ENCODE measurements around the gene CCL18. TPM values are rescaled to one million over a fixed set of nuclear protein-coding genes. Genes with fewer than 3 reads are reported as not detected.

The CCL18 gene
- total and polyA plus RNA-seq, 2 donors (not counting 1 experiment from before 2014, with no cell fraction given): not detected

DNA sequence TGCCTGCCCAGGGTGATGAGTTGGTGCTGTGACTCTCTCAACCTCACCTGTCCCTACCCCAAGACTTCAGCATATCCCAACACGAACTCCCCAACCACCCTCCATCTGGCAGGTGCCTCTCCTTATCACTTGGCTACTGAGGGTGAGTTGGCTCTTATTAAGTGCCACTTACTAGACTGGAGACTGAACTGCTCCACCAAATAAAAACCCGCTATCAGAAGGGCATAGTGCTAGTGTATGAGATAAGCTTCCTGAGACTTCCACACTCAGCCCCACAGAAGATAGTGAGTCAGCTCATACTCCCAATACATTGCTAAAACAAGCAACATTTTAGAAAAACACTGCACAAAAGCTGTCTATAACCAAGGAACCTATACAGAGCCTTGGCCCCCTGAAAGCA lies 16.0 kb upstream of the CCL18 start:
- DNase-seq (no peak), ATAC-seq (ENCODE audit: low read depth) (no peak)
- H2AFZ ChIP-seq (ENCODE audit: insufficient read depth, low read depth, low read length, poor library complexity, severe bottlenecking): no peak overlapping the region
- H3K27ac Mint-ChIP-seq: no peak overlapping the region
- peaks cover 15% of the 10 kb centered on the region for H3K9me3 Mint-ChIP-seq (ENCODE audit: insufficient read depth)
- intact Hi-C loops (cut with micrococcal nuclease): no loop called here
- no peaks in the 10 kb centered on the region for H3K4me1 ChIP-seq (ENCODE audit: control insufficient read depth in 2 of 2, insufficient read depth in 2 of 2, low read length in 2 of 2)
- H3K27me3 ChIP-seq (replicated peaks in 1 of 4; ENCODE audit: control extremely low read depth in 1 of 4, control insufficient read depth in 3 of 4, insufficient read depth in 4 of 4, low read length in 3 of 4): peaks cover 0 to 9% (median 6%) of the 10 kb centered on the region in 4 experiments
- H3K9ac ChIP-seq (ENCODE audit: low read length): no peak overlapping the region
- WGBS (ENCODE audit: insufficient coverage): no CpG with 5 or more reads among the region's 2 CpGs
- CTCF ChIA-PET: interaction anchor here (1.5 to 1.7 kb wide), 2 partner anchors 24 to 100 kb away, joined by 4 to 5 read pairs; no protein-coding TSS in a partner anchor
- peaks cover 5 to 27% (median 21%) of the 10 kb centered on the region in 3 donors for H3K9me3 ChIP-seq (ENCODE audit: control extremely low read depth in 1 of 3, control insufficient read depth in 2 of 3, insufficient read depth in 1 of 3, low read length in 2 of 3)
- H3K4me3 ChIP-seq (ENCODE audit: control extremely low read depth in 1 of 5, extremely low read depth in 1 of 5, insufficient read depth in 1 of 5, low read depth in 2 of 5, low read length in 4 of 5): no peak overlapping the region
- POLR2A ChIA-PET: no interaction called here
- no peak overlapping the region for H3K4me2 ChIP-seq (replicated peaks; ENCODE audit: low read depth, low read length, poor library complexity, severe bottlenecking)
- H4K20me1 ChIP-seq (ENCODE audit: control insufficient read depth, insufficient read depth, low read length, poor library complexity, severe bottlenecking): no peaks in the 10 kb centered on the region
- TF ChIP-seq, protein P1, sequence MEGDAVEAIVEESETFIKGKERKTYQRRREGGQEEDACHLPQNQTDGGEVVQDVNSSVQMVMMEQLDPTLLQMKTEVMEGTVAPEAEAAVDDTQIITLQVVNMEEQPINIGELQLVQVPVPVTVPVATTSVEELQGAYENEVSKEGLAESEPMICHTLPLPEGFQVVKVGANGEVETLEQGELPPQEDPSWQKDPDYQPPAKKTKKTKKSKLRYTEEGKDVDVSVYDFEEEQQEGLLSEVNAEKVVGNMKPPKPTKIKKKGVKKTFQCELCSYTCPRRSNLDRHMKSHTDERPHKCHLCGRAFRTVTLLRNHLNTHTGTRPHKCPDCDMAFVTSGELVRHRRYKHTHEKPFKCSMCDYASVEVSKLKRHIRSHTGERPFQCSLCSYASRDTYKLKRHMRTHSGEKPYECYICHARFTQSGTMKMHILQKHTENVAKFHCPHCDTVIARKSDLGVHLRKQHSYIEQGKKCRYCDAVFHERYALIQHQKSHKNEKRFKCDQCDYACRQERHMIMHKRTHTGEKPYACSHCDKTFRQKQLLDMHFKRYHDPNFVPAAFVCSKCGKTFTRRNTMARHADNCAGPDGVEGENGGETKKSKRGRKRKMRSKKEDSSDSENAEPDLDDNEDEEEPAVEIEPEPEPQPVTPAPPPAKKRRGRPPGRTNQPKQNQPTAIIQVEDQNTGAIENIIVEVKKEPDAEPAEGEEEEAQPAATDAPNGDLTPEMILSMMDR (IDR thresholded peaks at IDR 0.05): no peak
- TF ChIP-seq EZH2 (IDR thresholded peaks at IDR 0.05; ENCODE audit: borderline replicate concordance, insufficient read depth, low read depth, low read length, poor library complexity, severe bottlenecking): no peak
- H3K27ac ChIP-seq (ENCODE audit: low read length in 2 of 2): no peak overlapping the region
- H3K79me2 ChIP-seq (ENCODE audit: control insufficient read depth, insufficient read depth, low read length): no peaks in the 10 kb centered on the region
- H3K4me1 Mint-ChIP-seq: no peaks in the 10 kb centered on the region
- H3K27me3 Mint-ChIP-seq: peaks cover 38% of the 10 kb centered on the region
- H3K4me3 Mint-ChIP-seq: no peak overlapping the region
- H3K36me3 ChIP-seq (replicated peaks in 1 of 2; ENCODE audit: control extremely low read depth in 1 of 2, control insufficient read depth in 1 of 2, extremely low read depth in 1 of 2, insufficient read depth in 2 of 2, low read length in 1 of 2): no peaks in the 10 kb centered on the region

DNA sequence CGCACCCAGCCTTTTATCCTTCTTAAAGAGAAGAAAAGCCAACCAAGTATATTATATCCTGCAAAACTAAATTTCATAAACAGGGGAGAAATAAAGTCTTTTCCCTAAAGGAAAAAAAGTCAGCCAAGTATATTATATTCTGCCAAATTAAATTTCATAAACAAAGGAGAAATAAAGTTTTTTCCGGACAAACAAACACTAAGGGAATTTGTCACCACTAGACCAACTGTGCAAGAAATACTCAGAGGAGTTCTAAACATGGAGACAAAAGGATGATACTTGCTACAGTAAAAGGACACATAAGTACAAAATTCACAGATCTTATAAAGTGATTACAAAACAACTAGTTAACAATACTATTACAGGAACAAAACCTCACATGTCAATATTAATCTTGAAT lies 14.4 kb upstream of the CCL18 start:
- Histone ChIP-seq H3K4me1 (ENCODE audit: control insufficient read depth in 2 of 2, insufficient read depth in 2 of 2, low read length in 2 of 2) (no peaks in the 10 kb centered on the region), H3K79me2 (ENCODE audit: control insufficient read depth, insufficient read depth, low read length) (no peaks in the 10 kb centered on the region), H3K27me3 (replicated peaks in 1 of 4; ENCODE audit: control extremely low read depth in 1 of 4, control insufficient read depth in 3 of 4, insufficient read depth in 4 of 4, low read length in 3 of 4) (peaks cover 0 to 9% (median 4%) of the 10 kb centered on the region in 4 experiments), H3K9ac (ENCODE audit: low read length) (no peak overlapping the region), H3K9me3 (ENCODE audit: control extremely low read depth in 1 of 3, control insufficient read depth in 2 of 3, insufficient read depth in 1 of 3, low read length in 2 of 3) (peaks cover 4 to 27% (median 21%) of the 10 kb centered on the region in 3 donors), H3K27ac (ENCODE audit: low read length in 2 of 2) (no peak overlapping the region), H3K4me2 (replicated peaks; ENCODE audit: low read depth, low read length, poor library complexity, severe bottlenecking) (no peak overlapping the region), H2AFZ (ENCODE audit: insufficient read depth, low read depth, low read length, poor library complexity, severe bottlenecking) (no peak overlapping the region), H3K36me3 (replicated peaks in 1 of 2; ENCODE audit: control extremely low read depth in 1 of 2, control insufficient read depth in 1 of 2, extremely low read depth in 1 of 2, insufficient read depth in 2 of 2, low read length in 1 of 2) (no peaks in the 10 kb centered on the region), H4K20me1 (ENCODE audit: control insufficient read depth, insufficient read depth, low read length, poor library complexity, severe bottlenecking) (no peaks in the 10 kb centered on the region), H3K4me3 (ENCODE audit: control extremely low read depth in 1 of 5, extremely low read depth in 1 of 5, insufficient read depth in 1 of 5, low read depth in 2 of 5, low read length in 4 of 5) (no peak overlapping the region)
- CTCF ChIA-PET: interaction anchor here (1.1 kb wide), 1 partner anchor 80 kb away, joined by 4 read pairs; no protein-coding TSS in a partner anchor
- no peak for ATAC-seq (ENCODE audit: low read depth)
- Mint-ChIP-seq H3K4me3 (no peak overlapping the region), H3K4me1 (peaks cover 5% of the 10 kb centered on the region), H3K9me3 (ENCODE audit: insufficient read depth) (peaks cover 15% of the 10 kb centered on the region), H3K27me3 (peaks cover 33% of the 10 kb centered on the region), H3K27ac (no peak overlapping the region)
- WGBS (ENCODE audit: insufficient coverage): no CpG with 5 or more reads among the region's 2 CpGs
- TF ChIP-seq, protein P1 (IDR thresholded peaks at IDR 0.05): no peak
- no peak for TF ChIP-seq EZH2 (IDR thresholded peaks at IDR 0.05; ENCODE audit: borderline replicate concordance, insufficient read depth, low read depth, low read length, poor library complexity, severe bottlenecking)
- DNase-seq: no peak
- POLR2A ChIA-PET: no interaction called here
- intact Hi-C loops (cut with micrococcal nuclease): no loop called here

All from B cell (primary cell).